Calu3 (cell line): Measurements from ENCODE around the gene PRKRA. TPM values are rescaled to one million over a fixed set of nuclear protein-coding genes. Genes with fewer than 3 reads are reported as not detected.

Source experiments
- BruUV-seq: library from RNA; stranded (reverse); fragments of 400-500 nt; replicated peaks from 2 replicates; lab custom pipeline; 2021; lab: Mats Ljungman, UMichigan
- CTCF ChIA-PET: fragments of 300-600 bp; sonication (Branson Sonifier 250); formaldehyde crosslinking; loops from one replicate; lab custom pipeline; 2022; ENCODE audit warnings: antibody characterized with exemption; lab: Charles Lee
- DNase-seq: peaks from one replicate; pipeline ENCODE4 v3.0.0; 2022
- H3K27ac Mint-ChIP-seq: one replicate; pipeline ENCODE4 v1.8.0; 2022; ENCODE audit warnings: mixed read lengths; ENCODE audit not compliant: unreplicated experiment
- H3K27me3 Mint-ChIP-seq: one replicate; pipeline ENCODE4 v1.8.0; 2022; ENCODE audit warnings: mixed read lengths; ENCODE audit not compliant: unreplicated experiment
- H3K36me3 Mint-ChIP-seq: one replicate; pipeline ENCODE4 v1.8.0; 2022; ENCODE audit warnings: mild to moderate bottlenecking, moderate library complexity, mixed read lengths; ENCODE audit not compliant: insufficient read depth, unreplicated experiment
- H3K4me1 Mint-ChIP-seq: one replicate; pipeline ENCODE4 v1.8.0; 2022; ENCODE audit warnings: mild to moderate bottlenecking, low read depth, mixed read lengths; ENCODE audit not compliant: unreplicated experiment
- H3K4me3 Mint-ChIP-seq: one replicate; pipeline ENCODE4 v1.8.0; 2022; ENCODE audit warnings: mild to moderate bottlenecking, low read depth, moderate library complexity, mixed read lengths; ENCODE audit not compliant: unreplicated experiment
- H3K9me3 Mint-ChIP-seq: one replicate; pipeline ENCODE4 v1.8.0; 2022; ENCODE audit warnings: low read depth, mixed read lengths; ENCODE audit not compliant: unreplicated experiment
- CTCF ChIP-seq: fragments of 200-600 bp; IDR thresholded peaks from one replicate; pipeline ENCODE4 v1.8.0; 2022; ENCODE audit warnings: antibody characterized with exemption; ENCODE audit not compliant: unreplicated experiment
- intact Hi-C: fragments of 100-400 bp; cut with micrococcal nuclease; formaldehyde crosslinking; loops from one replicate; pipeline ENCODE4 v1.10.0; 2022; ENCODE audit not compliant: unreplicated experiment
- total RNA-seq: library from RNA; stranded (reverse); gene quantifications from 2 replicates; pipeline ENCODE4 v1.2.3, GENCODE V29; 2022

Gene PRKRA
- total RNA-seq, 1 experiment from 2014 or later = 53.2 TPM

- H3K36me3 Mint-ChIP-seq = peaks cover 24% of the 10 kb centered on the region
- H3K27me3 Mint-ChIP-seq = no peaks in the 10 kb centered on the region
- intact Hi-C loops = no loop called here
- BruUV-seq = no TSS peak
- H3K9me3 Mint-ChIP-seq = no peaks in the 10 kb centered on the region
- no peak for DNase-seq
- no peaks in the 10 kb centered on the region for H3K4me1 Mint-ChIP-seq
- no peak for TF ChIP-seq CTCF
- CTCF ChIA-PET = interaction anchor here (1.2 kb wide), 1 partner anchor 15 kb away, joined by 3 read pairs; no protein-coding TSS in a partner anchor
- H3K27ac Mint-ChIP-seq = no peak overlapping the region
- no peak overlapping the region for H3K4me3 Mint-ChIP-seq
Observed at GRCh38 chr2:178429336-178429735, 21.6 kb downstream of the PRKRA start.

GRCh38 chr2:178428396-178428806, 22.6 kb downstream of the PRKRA start:
- intact Hi-C loops = no loop called here
- no peak overlapping the region for H3K4me3 Mint-ChIP-seq
- H3K27ac Mint-ChIP-seq = no peak overlapping the region
- H3K27me3 Mint-ChIP-seq = no peaks in the 10 kb centered on the region
- H3K9me3 Mint-ChIP-seq = no peaks in the 10 kb centered on the region
- BruUV-seq = no TSS peak
- CTCF ChIA-PET = no interaction called here
- no peaks in the 10 kb centered on the region for H3K4me1 Mint-ChIP-seq
- no peak for TF ChIP-seq CTCF
- DNase-seq = no peak
- H3K36me3 Mint-ChIP-seq = peaks cover 16% of the 10 kb centered on the region

- no peak for TF ChIP-seq CTCF
- BruUV-seq = no TSS peak
- peaks cover 14% of the 10 kb centered on the region for H3K36me3 Mint-ChIP-seq
- H3K27ac Mint-ChIP-seq = no peak overlapping the region
- H3K4me1 Mint-ChIP-seq = no peaks in the 10 kb centered on the region
- H3K9me3 Mint-ChIP-seq = no peaks in the 10 kb centered on the region
- CTCF ChIA-PET = no interaction called here
- no peak for DNase-seq
- intact Hi-C loops = no loop called here
- H3K27me3 Mint-ChIP-seq = no peaks in the 10 kb centered on the region
- no peak overlapping the region for H3K4me3 Mint-ChIP-seq
Observed at GRCh38 chr2:178427458-178427857, 23.5 kb downstream of the PRKRA start.

DNA sequence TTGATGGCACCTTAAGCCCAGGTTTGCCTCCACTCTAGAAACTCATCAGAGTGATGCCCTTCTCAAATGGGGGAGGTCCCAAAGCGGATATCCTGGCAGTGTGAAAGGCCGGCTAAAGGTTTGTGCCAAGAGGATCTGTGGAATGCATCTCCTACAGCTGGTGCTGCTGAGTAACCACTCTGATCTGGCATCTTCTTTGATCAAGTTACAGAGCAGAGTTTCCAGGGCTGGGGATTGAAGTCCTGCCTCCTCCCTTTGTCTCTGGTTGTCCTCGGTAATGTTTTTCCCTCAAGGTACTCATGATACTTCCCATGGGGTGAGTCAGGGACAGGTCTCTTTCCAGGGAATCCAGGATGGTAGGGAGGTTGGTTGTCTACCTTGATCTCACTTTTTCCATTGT, 24.6 kb downstream of the PRKRA start:
- TF ChIP-seq CTCF = no peak
- no TSS peak for BruUV-seq
- no peaks in the 10 kb centered on the region for H3K9me3 Mint-ChIP-seq

More for the DNA sequence above, 24.6 kb downstream of the PRKRA start:
- Mint-ChIP-seq H3K4me1 (no peaks in the 10 kb centered on the region), H3K27me3 (no peaks in the 10 kb centered on the region), H3K27ac (no peak overlapping the region), H3K4me3 (no peak overlapping the region), H3K36me3 (peaks cover 9% of the 10 kb centered on the region)
- intact Hi-C loops = no loop called here
- CTCF ChIA-PET = interaction anchor here (1.1 kb wide), 1 partner anchor 12 kb away, joined by 3 read pairs; no protein-coding TSS in a partner anchor
- DNase-seq = no peak
